Spleen (tissue), 11 donors: ENCODE results near the gene CIAO2B. TPM values are rescaled to one million over a fixed set of nuclear protein-coding genes. Genes with fewer than 3 reads are reported as not detected.

Experiments
- DNase-seq: peaks from one replicate; pipeline ENCODE4 v3.0.0-alpha.2; 2020
- H3K27ac ChIP-seq, 8 donors: fragments of 200-600 bp; sonication (generic) in 7 of 8; 1 replicate in 4 of 8; 2 replicates in 4 of 8; pipeline versions ENCODE4 v1.5.0 to v1.8.0; 2016 to 2021; ENCODE audit warnings: inconsistent platforms in 4 of 8, mild to moderate bottlenecking in 4 of 8, moderate library complexity in 1 of 8
- H3K27me3 ChIP-seq, 7 donors: fragments of 200-600 bp; sonication (generic) in 6 of 7; replicated peaks in 1 of 7; 1 replicate in 4 of 7; 2 replicates in 3 of 7; pipeline versions ENCODE4 v1.5.0 to v1.8.0; 2016 to 2021; ENCODE audit warnings: inconsistent platforms in 3 of 7, mild to moderate bottlenecking in 1 of 7
- H3K36me3 ChIP-seq, 6 donors: fragments of 200-600 bp; sonication (generic) in 5 of 6; 1 replicate in 4 of 6; 2 replicates in 2 of 6; pipeline versions ENCODE4 v1.5.0 to v1.8.0; 2016 to 2021; ENCODE audit warnings: inconsistent platforms in 2 of 6
- H3K4me1 ChIP-seq, 6 donors: fragments of 200-600 bp; sonication (generic) in 5 of 6; 1 replicate in 3 of 6; 2 replicates in 3 of 6; pipeline versions ENCODE4 v1.5.0 to v1.8.0; 2016 to 2021; ENCODE audit warnings: inconsistent platforms in 3 of 6
- H3K4me3 ChIP-seq, 8 donors: fragments of 200-600 bp; sonication (generic) in 7 of 8; 1 replicate in 4 of 8; 2 replicates in 4 of 8; pipeline versions ENCODE4 v1.5.0 to v1.8.0; 2016 to 2021; ENCODE audit warnings: inconsistent platforms in 4 of 8, mild to moderate bottlenecking in 4 of 8, moderate library complexity in 2 of 8
- H3K9me3 ChIP-seq, 8 donors: fragments of 200-600 bp; sonication (generic) in 7 of 8; 1 replicate in 4 of 8; 2 replicates in 4 of 8; pipeline versions ENCODE4 v1.5.0 to v1.8.0; 2016 to 2021; ENCODE audit warnings: inconsistent platforms in 4 of 8
- CTCF ChIP-seq, 11 experiments: fragments of 200-600 bp in 7 of 11; fragments of 450-650 bp in 4 of 11; sonication (generic) in 4 of 11; IDR thresholded peaks in 8 of 11; conservative IDR thresholded peaks in 3 of 11; 1 replicate in 7 of 11; 2 replicates in 4 of 11; pipeline versions ENCODE4 v1.4.0 to v1.8.0; 2016 to 2021; ENCODE audit warnings: antibody characterized with exemption in 11 of 11, inconsistent platforms in 4 of 11, mild to moderate bottlenecking in 1 of 11
- POLR2A ChIP-seq, 3 donors: fragments of 450-650 bp; IDR thresholded peaks; one replicate each; pipeline ENCODE4 v1.5.1; 2017; ENCODE audit warnings: antibody characterized with exemption in 3 of 3, mild to moderate bottlenecking in 1 of 3
- POLR2AphosphoS5 ChIP-seq, 3 donors: sonication (generic); formaldehyde crosslinking; IDR thresholded peaks; one replicate each; pipeline ENCODE4 v1.5.1; 2017; ENCODE audit warnings: antibody characterized with exemption in 3 of 3
- WGBS, 5 donors: extraction: QIAGEN DNeasy Blood & Tissue Kit in 3 of 5; methylation state at CpG; one replicate each; pipeline versions ENCODE4 v1.1.5 to v1.1.7; 2013 to 2018; 5-methylcytosine and 5-hydroxymethylcytosine counted together
- intact Hi-C: fragments of 100-400 bp; cut with DNase I; formaldehyde crosslinking; loops from one replicate; pipeline ENCODE4 v1.15.0; 2023; ENCODE audit warnings: low total_unique reads
- polyA plus RNA-seq, 3 donors: library from polyadenylated mRNA; stranded (reverse); fragments of 200-250 nt; gene quantifications; one replicate each; pipeline ENCODE4 v1.2.1, GENCODE V29; 2013
- total RNA-seq, 7 donors: library from RNA; depleted of rRNA in 3 of 7; stranded (reverse); fragments of >200 nt in 3 of 7; fragmentation: NEBNext Ultra II Directional in 4 of 7; extraction: Animal tissue kit (Norgen Biotek cat#: 25700) in 4 of 7; gene quantifications; one replicate each; pipeline versions ENCODE4 v1.1.0 to v1.2.1, GENCODE V29; 2016 to 2021
- donor health status: healthy with polysubstance abuse.
- donor health status: DM: no; HTN: no; CAD: no; lungs with moderate emphysema.
- donor health status: DM: no; HTN: no; CAD: no.
- donor health status: Bipolar disorder and iron deficiency.
- donor health status: healthy.
- donor health status: DM: no; HTN: no; CAD: no.
- donor health status: DM: yes; HTN: yes; CAD: no.

CIAO2B gene
- total and polyA plus RNA-seq, 10 donors: 46.8 to 168 (median 58.1) TPM

- Histone ChIP-seq H3K9me3 (no peaks in the 10 kb centered on the region), H3K36me3 (no peaks in the 10 kb centered on the region), H3K27ac (no peak overlapping the region), H3K4me1 (peaks cover 0 to 7% (median 6%) of the 10 kb centered on the region in 6 donors), H3K4me3 (no peak overlapping the region), H3K27me3 (peaks cover 0 to 10% (median 0%) of the 10 kb centered on the region in 7 donors)
- no peak for DNase-seq
- intact Hi-C loops: no loop called here
- TF ChIP-seq CTCF (IDR thresholded peaks at IDR 0.05 in 8 of 11, conservative IDR thresholded peaks at IDR 0.05 in 3 of 11): no peak
- no peak for TF ChIP-seq POLR2AphosphoS5 (IDR thresholded peaks at IDR 0.05)
- no peak for TF ChIP-seq POLR2A (IDR thresholded peaks at IDR 0.05)
- 67 to 81% (median 77%) methylated on average over 9 of the region's 9 CpGs for WGBS, 5 donors
These were observed 38.8 kb upstream of the CIAO2B start for GRCh38 chr16:66972983-66973382.

GRCh38 chr16:66970775-66971720 lies 36.8 kb upstream of the CIAO2B start:
- H3K4me3 ChIP-seq: no peak overlapping the region
- H3K36me3 ChIP-seq: no peaks in the 10 kb centered on the region
- H3K9me3 ChIP-seq: no peaks in the 10 kb centered on the region
- DNase-seq: no peak
- TF ChIP-seq POLR2AphosphoS5 (IDR thresholded peaks at IDR 0.05): no peak
- no peak for TF ChIP-seq POLR2A (IDR thresholded peaks at IDR 0.05)
- TF ChIP-seq CTCF (IDR thresholded peaks at IDR 0.05 in 8 of 11, conservative IDR thresholded peaks at IDR 0.05 in 3 of 11): no peak
- H3K27me3 ChIP-seq: peaks cover 0 to 3% (median 0%) of the 10 kb centered on the region in 7 donors
- H3K27ac ChIP-seq: no peak overlapping the region
- 82 to 88% (median 86%) methylated on average over 10 of the region's 10 CpGs for WGBS, 5 donors
- intact Hi-C loops: no loop called here
- H3K4me1 ChIP-seq: no peaks in the 10 kb centered on the region

- no peak overlapping the region for H3K27ac ChIP-seq
- DNase-seq: no peak
- H3K9me3 ChIP-seq: no peaks in the 10 kb centered on the region
- no peaks in the 10 kb centered on the region for H3K4me1 ChIP-seq
- intact Hi-C loops: no loop called here
- H3K27me3 ChIP-seq: peaks cover 0 to 5% (median 0%) of the 10 kb centered on the region in 7 donors
- TF ChIP-seq POLR2A (IDR thresholded peaks at IDR 0.05) (no peak), CTCF (IDR thresholded peaks at IDR 0.05 in 8 of 11, conservative IDR thresholded peaks at IDR 0.05 in 3 of 11) (no peak), POLR2AphosphoS5 (IDR thresholded peaks at IDR 0.05) (no peak)
- 86 to 97% (median 91%) methylated on average over 4 to 5 of the region's 5 CpGs for whole genome bisulfite sequencing, 5 donors
- H3K36me3 ChIP-seq: no peaks in the 10 kb centered on the region
- no peak overlapping the region for H3K4me3 ChIP-seq
These were observed 34.6 kb upstream of the CIAO2B start for GRCh38 chr16:66968847-66969246.

GRCh38 chr16:66964049-66964448 lies 29.8 kb upstream of the CIAO2B start:
- H3K4me3 ChIP-seq: no peak overlapping the region
- intact Hi-C loops: no loop called here
- no peak overlapping the region for H3K27ac ChIP-seq
- WGBS, 5 donors: 69 to 80% (median 77%) methylated on average over 4 to 6 of the region's 6 CpGs
- H3K9me3 ChIP-seq: no peaks in the 10 kb centered on the region
- peaks cover 0 to 5% (median 0%) of the 10 kb centered on the region in 7 donors for H3K27me3 ChIP-seq
- TF ChIP-seq POLR2A (IDR thresholded peaks at IDR 0.05) (no peak), POLR2AphosphoS5 (IDR thresholded peaks at IDR 0.05) (no peak), CTCF (IDR thresholded peaks at IDR 0.05 in 8 of 11, conservative IDR thresholded peaks at IDR 0.05 in 3 of 11) (no peak)
- H3K4me1 ChIP-seq: peaks cover 0 to 35% (median 6%) of the 10 kb centered on the region in 6 donors
- DNase-seq: no peak
- no peaks in the 10 kb centered on the region for H3K36me3 ChIP-seq
